HG02571 (cell line): ENCODE data around the gene DCK.

Source experiments
- ATAC-seq: cut with Tn5 transposase; IDR thresholded peaks from one replicate; pipeline ENCODE4 v1.9.1; 2021; ENCODE audit warnings: mild to moderate bottlenecking, moderate library complexity; ENCODE audit not compliant: unreplicated experiment

Gene DCK

GRCh38 chr4:70993181-70994068 is at the start of gene DCK:
DCK (plus strand) TSS chr4:70993649; CDS start chr4:70993836, 187 bp downstream.
- peak; percentile 87 for ATAC-seq

- ATAC-seq: no peak
Measured at GRCh38 chr4:70945046-70945445, 48.4 kb upstream of the DCK start.

GRCh38 chr4:70945452-70946055 is 47.9 kb upstream of the DCK start:
- no peak for ATAC-seq

- no peak for ATAC-seq
Measured at GRCh38 chr4:70946939-70947338, 46.5 kb upstream of the DCK start.

GRCh38 chr4:70948665-70949260 is 44.7 kb upstream of the DCK start:
- ATAC-seq: no peak

GRCh38 chr4:70954032-70954431 is 39.4 kb upstream of the DCK start:
- no peak for ATAC-seq

GRCh38 chr4:70956549-70957210 is 36.8 kb upstream of the DCK start:
- no peak for ATAC-seq

- ATAC-seq: no peak
Measured at GRCh38 chr4:70958681-70959080, 34.8 kb upstream of the DCK start.

- no peak for ATAC-seq
Measured at GRCh38 chr4:70969076-70969475, 24.4 kb upstream of the DCK start.

GRCh38 chr4:70976252-70976651 is 17.2 kb upstream of the DCK start:
- no peak for ATAC-seq

- ATAC-seq: no peak
Measured at GRCh38 chr4:70979445-70980008, 13.9 kb upstream of the DCK start.

GRCh38 chr4:70980196-70980595 is 13.3 kb upstream of the DCK start:
- no peak for ATAC-seq

GRCh38 chr4:70984106-70984505 is 9.3 kb upstream of the DCK start:
- no peak for ATAC-seq

- ATAC-seq: no peak
Measured at GRCh38 chr4:70984589-70984988, 8.9 kb upstream of the DCK start.

GRCh38 chr4:70991596-70991995 is 1.9 kb upstream of the DCK start:
- no peak for ATAC-seq

GRCh38 chr4:70992391-70992881 is 1.0 kb upstream of the DCK start:
- no peak for ATAC-seq

GRCh38 chr4:70994069-70994366 is 569 bp downstream of the DCK start:
- no peak for ATAC-seq

GRCh38 chr4:70994387-70995099 is 1.1 kb downstream of the DCK start:
- peak; percentile 22 for ATAC-seq

- ATAC-seq: no peak
Measured at GRCh38 chr4:70996018-70996360, 2.5 kb downstream of the DCK start.

- ATAC-seq: no peak
Measured at GRCh38 chr4:70997036-70997435, 3.6 kb downstream of the DCK start.

GRCh38 chr4:70997546-70997945 is 4.1 kb downstream of the DCK start:
- ATAC-seq: no peak
